H1 (cell line): Measurements from ENCODE around the gene ANAPC5. TPM values are rescaled to one million over a fixed set of nuclear protein-coding genes. Genes with fewer than 3 reads are reported as not detected.

Experiments used
- CTCF ChIA-PET: fragments of 300-600 bp; sonication (Branson Sonifier 250); formaldehyde crosslinking; loops from one replicate; lab custom pipeline; 2021; ENCODE audit not compliant: partially characterized antibody; lab: Charles Lee
- POLR2A ChIA-PET: fragments of 300-600 bp; sonication (Branson Sonifier 250); formaldehyde crosslinking; loops from one replicate; lab custom pipeline; 2021; ENCODE audit warnings: inconsistent platforms; ENCODE audit not compliant: partially characterized antibody; lab: Charles Lee
- DNase-seq, 2 experiments: peaks; one replicate each; pipeline versions ENCODE4 v3.0.0 to v3.0.0-alpha.2; 2010 to 2022; ENCODE audit warnings: low spot score in 2 of 2, low read depth in 1 of 2, mixed read lengths in 1 of 2
- FAIRE-seq: peaks from 2 replicates; lab custom pipeline; 2011; peaks lifted over from hg19 to GRCh38; lab: Jason Lieb, UNC
- H2AFZ ChIP-seq: 2 replicates; pipeline ENCODE4 v1.8.1; 2012; ENCODE audit warnings: low read length, inconsistent platforms
- H2AK5ac ChIP-seq: 2 replicates; pipeline ENCODE4 v1.6.1; 2013; ENCODE audit warnings: low read depth, low read length
- H2BK120ac ChIP-seq: replicated peaks from 2 replicates; pipeline ENCODE3; 2013; ENCODE audit warnings: low read depth, low read length, inconsistent platforms
- H2BK12ac ChIP-seq: 2 replicates; pipeline ENCODE4 v1.6.1; 2013; ENCODE audit warnings: low read depth, low read length
- H2BK15ac ChIP-seq: 2 replicates; pipeline ENCODE4 v1.6.1; 2013; ENCODE audit warnings: low read length
- H2BK20ac ChIP-seq: 2 replicates; pipeline ENCODE4 v1.6.1; 2013; ENCODE audit warnings: low read length
- H2BK5ac ChIP-seq: 2 replicates; pipeline ENCODE4 v1.6.1; 2013; ENCODE audit warnings: low read depth, low read length
- H3K14ac ChIP-seq: 2 replicates; pipeline ENCODE4 v1.6.1; 2013; ENCODE audit warnings: inconsistent platforms; ENCODE audit not compliant: insufficient read length
- H3K18ac ChIP-seq: 2 replicates; pipeline ENCODE4 v1.6.1; 2013; ENCODE audit warnings: low read length; ENCODE audit errors: extremely low read depth
- H3K23ac ChIP-seq: 2 replicates; pipeline ENCODE4 v1.6.1; 2013; ENCODE audit warnings: inconsistent platforms; ENCODE audit not compliant: insufficient read length
- H3K23me2 ChIP-seq: 2 replicates; pipeline ENCODE4 v1.6.1; 2013; ENCODE audit warnings: low read depth, low read length
- H3K27ac ChIP-seq: 2 replicates; pipeline ENCODE4 v1.6.1; 2011; ENCODE audit warnings: low read depth, low read length, inconsistent platforms
- H3K27me3 ChIP-seq, 4 experiments: replicated peaks in 1 of 4; 1 replicate in 1 of 4; 2 replicates in 3 of 4; pipeline versions ENCODE4 v1.6.1 to v1.8.1; 2011 to 2013; ENCODE audit warnings: low read length in 3 of 4, mild to moderate bottlenecking in 3 of 4, inconsistent platforms in 2 of 4, mixed read lengths in 2 of 4, moderate library complexity in 1 of 4; ENCODE audit not compliant: control insufficient read depth in 3 of 4, insufficient read depth in 3 of 4; ENCODE audit errors: extremely low read depth in 1 of 4
- H3K36me3 ChIP-seq, 4 experiments: 2 replicates each; pipeline versions ENCODE4 v1.6.1 to v1.8.1; 2011 to 2013; ENCODE audit warnings: mild to moderate bottlenecking in 4 of 4, low read length in 3 of 4, moderate library complexity in 2 of 4, control low read depth in 1 of 4, inconsistent platforms in 1 of 4; ENCODE audit not compliant: insufficient read depth in 4 of 4, control insufficient read depth in 2 of 4
- H3K4ac ChIP-seq: replicated peaks from 2 replicates; pipeline ENCODE3; 2013; ENCODE audit warnings: low read length, low read depth, mixed read lengths, inconsistent platforms; ENCODE audit not compliant: insufficient read length
- H3K4me1 ChIP-seq, 4 experiments: replicated peaks in 1 of 4; 1 replicate in 1 of 4; 2 replicates in 3 of 4; pipeline versions ENCODE4 v1.6.1 to v1.8.1; 2011 to 2013; ENCODE audit warnings: low read length in 3 of 4, inconsistent platforms in 2 of 4, mixed read lengths in 1 of 4; ENCODE audit not compliant: insufficient read depth in 4 of 4, control insufficient read depth in 3 of 4
- H3K4me2 ChIP-seq, 2 experiments: 2 replicates each; pipeline versions ENCODE4 v1.6.1 to v1.8.1; 2011 to 2013; ENCODE audit warnings: low read depth in 2 of 2, low read length in 2 of 2, control low read depth in 1 of 2, inconsistent platforms in 1 of 2, mild to moderate bottlenecking in 1 of 2; ENCODE audit not compliant: insufficient read depth in 1 of 2
- H3K4me3 ChIP-seq, 4 experiments: fragments of 200-600, 300-600 bp in 1 of 4; sonication (generic), shearing (Covaris generic), sonication (Bioruptor Twin) in 1 of 4; 2 replicates each; pipeline versions ENCODE4 v1.5.1 to v1.8.1; 2011 to 2016; ENCODE audit warnings: low read length in 4 of 4, low read depth in 3 of 4, control low read depth in 2 of 4, inconsistent platforms in 2 of 4, mild to moderate bottlenecking in 2 of 4, mixed read lengths in 1 of 4, moderate library complexity in 1 of 4; ENCODE audit not compliant: insufficient read depth in 2 of 4; ENCODE audit errors: extremely low read depth in 1 of 4
- H3K56ac ChIP-seq: replicated peaks from 2 replicates; pipeline ENCODE3; 2013; ENCODE audit warnings: low read depth, mild to moderate bottlenecking, mixed read lengths, low read length, inconsistent platforms; ENCODE audit not compliant: insufficient read length
- H3K79me1 ChIP-seq: 2 replicates; pipeline ENCODE4 v1.6.1; 2013; ENCODE audit warnings: low read depth, low read length, control low read depth
- H3K79me2 ChIP-seq, 2 experiments: 2 replicates each; pipeline versions ENCODE4 v1.6.1 to v1.8.1; 2012 to 2013; ENCODE audit warnings: low read length in 2 of 2, mild to moderate bottlenecking in 2 of 2, inconsistent platforms in 1 of 2; ENCODE audit not compliant: insufficient read depth in 2 of 2, control insufficient read depth in 1 of 2
- H3K9ac ChIP-seq, 4 experiments: replicated peaks in 1 of 4; 1 replicate in 1 of 4; 2 replicates in 3 of 4; pipeline versions ENCODE4 v1.6.1 to v1.8.1; 2011 to 2013; ENCODE audit warnings: low read depth in 3 of 4, low read length in 3 of 4, control low read depth in 2 of 4, mild to moderate bottlenecking in 2 of 4, moderate library complexity in 2 of 4, inconsistent platforms in 1 of 4; ENCODE audit errors: extremely low read depth in 1 of 4
- H3K9me3 ChIP-seq, 2 experiments: 2 replicates each; pipeline versions ENCODE4 v1.6.1 to v1.8.1; 2012 to 2013; ENCODE audit warnings: mild to moderate bottlenecking in 2 of 2, moderate library complexity in 2 of 2, control low read depth in 1 of 2, inconsistent platforms in 1 of 2, low read depth in 1 of 2, low read length in 1 of 2, mixed read lengths in 1 of 2; ENCODE audit not compliant: insufficient read depth in 2 of 2
- H4K20me1 ChIP-seq, 2 experiments: replicated peaks in 1 of 2; 2 replicates each; pipeline versions ENCODE3 to v1.8.1; 2011 to 2013; ENCODE audit warnings: inconsistent platforms in 2 of 2, low read length in 2 of 2, mild to moderate bottlenecking in 1 of 2; ENCODE audit not compliant: insufficient read depth in 2 of 2, control insufficient read depth in 1 of 2
- H4K5ac ChIP-seq: 2 replicates; pipeline ENCODE4 v1.6.1; 2013; ENCODE audit warnings: low read length, low read depth, mixed read lengths, inconsistent platforms; ENCODE audit not compliant: insufficient read length
- H4K8ac ChIP-seq: 2 replicates; pipeline ENCODE4 v1.8.0; 2013; ENCODE audit warnings: mild to moderate bottlenecking, moderate library complexity, low read length, inconsistent platforms; ENCODE audit not compliant: insufficient read depth; ENCODE audit errors: extremely low read depth
- H4K91ac ChIP-seq: replicated peaks from 2 replicates; pipeline ENCODE3; 2013; ENCODE audit warnings: low read length, mixed read lengths, inconsistent platforms; ENCODE audit not compliant: insufficient read length
- ATF2 ChIP-seq: IDR thresholded peaks from 2 replicates; pipeline ENCODE4 v1.6.1; 2012; ENCODE audit warnings: low read length, inconsistent platforms
- CBX8 ChIP-seq: fragments of 300-800, 300-1000 bp; sonication (generic); IDR thresholded peaks from 2 replicates; pipeline ENCODE4 v1.7.1; 2016; ENCODE audit warnings: low read depth, low read length, borderline replicate concordance
- CHD1 ChIP-seq: IDR thresholded peaks from 2 replicates; pipeline ENCODE4 v1.6.1; 2012; ENCODE audit warnings: low read depth, low read length, improper control_type of control experiment
- EGR1 ChIP-seq: IDR thresholded peaks from 2 replicates; pipeline ENCODE4 v1.6.1; 2011; ENCODE audit warnings: low read depth, low read length, borderline replicate concordance
- FOSL1 ChIP-seq: IDR thresholded peaks from 2 replicates; pipeline ENCODE4 v1.6.1; 2011; ENCODE audit warnings: mild to moderate bottlenecking, low read depth, low read length, moderate library complexity; ENCODE audit not compliant: insufficient read depth
- MAX ChIP-seq: IDR thresholded peaks from 2 replicates; pipeline ENCODE4 v1.6.1; 2012; ENCODE audit warnings: inconsistent platforms
- POLR2AphosphoS5 ChIP-seq: IDR thresholded peaks from 2 replicates; pipeline ENCODE4 v1.6.1; 2011; ENCODE audit warnings: low read depth, low read length
- POU5F1 ChIP-seq: IDR thresholded peaks from 2 replicates; pipeline ENCODE4 v1.6.1; 2011; ENCODE audit warnings: low read depth, mild to moderate bottlenecking, low read length, moderate library complexity
- RFX5 ChIP-seq: IDR thresholded peaks from 2 replicates; pipeline ENCODE4 v1.6.1; 2011; ENCODE audit warnings: low read depth, low read length, improper control_type of control experiment, borderline replicate concordance
- SIX5 ChIP-seq: IDR thresholded peaks from 2 replicates; pipeline ENCODE4 v1.6.1; 2011; ENCODE audit warnings: mild to moderate bottlenecking, low read depth, low read length
- SP2 ChIP-seq: IDR thresholded peaks from 2 replicates; pipeline ENCODE4 v1.6.1; 2012; ENCODE audit warnings: mild to moderate bottlenecking, low read length, inconsistent platforms
- SRF ChIP-seq: IDR thresholded peaks from 2 replicates; pipeline ENCODE4 v1.6.1; 2011; ENCODE audit warnings: mild to moderate bottlenecking, low read depth, low read length, moderate library complexity
- WGBS, 2 experiments: shearing (Covaris generic) in 1 of 2; methylation state at CpG; one replicate each; pipeline versions ENCODE4 v1.1.6 to v1.1.7; 2013 to 2015; ENCODE audit warnings: low lambda C conversion rate in 2 of 2, mixed read lengths in 2 of 2, inconsistent platforms in 1 of 2, low coverage in 1 of 2, missing lambda C conversion rate in 1 of 2; ENCODE audit not compliant: insufficient replicate concordance in 2 of 2, insufficient coverage in 1 of 2, insufficient read length in 1 of 2; ENCODE audit errors: extremely low coverage in 1 of 2, missing lambda C conversion rate in 1 of 2; 5-methylcytosine and 5-hydroxymethylcytosine counted together
- polyA plus RNA-seq, 7 experiments: library from polyadenylated mRNA; depleted of rRNA in 3 of 7; stranded (reverse) in 5 of 7; unstranded in 2 of 7; fragments of >200 nt in 5 of 7; fragments of 200-250 nt in 2 of 7; gene quantifications; 1 replicate in 5 of 7; 2 replicates in 1 of 7; 4 replicates in 1 of 7; pipeline versions ENCODE4 v1.2.1 to v1.2.3, GENCODE V29; 2011 to 2013; ENCODE audit warnings: missing spikeins in 2 of 7, mixed read lengths in 2 of 7
- total RNA-seq: library from RNA; stranded (reverse); fragmentation: NEBNext Ultra II Directional; extraction: Animal tissue kit (Norgen Biotek cat#: 25700); gene quantifications from 2 replicates; pipeline ENCODE4 v1.2.1, GENCODE V29; 2021

ANAPC5 gene
- total and polyA plus RNA-seq, 2 of the 8 experiments (the other 6 are each of a cell fraction or from before 2014, with no cell fraction given): 103 to 127 TPM

- Histone ChIP-seq H3K4me2 (no peak overlapping the region), H3K4me3 (no peak overlapping the region), H2BK15ac (no peak overlapping the region), H2BK120ac (no peak overlapping the region), H3K27me3 (no peaks in the 10 kb centered on the region), H3K14ac (no peak overlapping the region), H3K79me2 (no peaks in the 10 kb centered on the region; a peak in 1 of 4 replicates), H3K36me3 (no peaks in the 10 kb centered on the region; a peak in 1 of 8 replicates), H3K23me2 (no peaks in the 10 kb centered on the region), H3K9me3 (no peaks in the 10 kb centered on the region), H3K27ac (no peak overlapping the region), H3K4me1 (peaks cover 1 to 8% (median 4%) of the 10 kb centered on the region in 4 experiments; a peak in 6 of 7 replicates), H2BK12ac (no peak overlapping the region), H4K8ac (no peak overlapping the region), H3K79me1 (peaks cover 5% of the 10 kb centered on the region; the same call in 1 of the 2 replicates), H4K20me1 (peaks cover 0 to 2% of the 10 kb centered on the region in 2 experiments), H3K56ac (no peak overlapping the region), H4K91ac (no peak overlapping the region), H2BK5ac (no peak overlapping the region), H3K9ac (no peak overlapping the region), H2BK20ac (no peak overlapping the region), H4K5ac (no peak overlapping the region), H3K23ac (no peak overlapping the region), H2AFZ (no peak overlapping the region), H3K18ac (no peak overlapping the region)
- POLR2A ChIA-PET: interaction anchor here (1.2 kb wide), 1 partner anchor 8 kb away, joined by 3 read pairs; no protein-coding TSS in a partner anchor
- no peak for FAIRE-seq
- no peak for DNase-seq
- CTCF ChIA-PET: no interaction called here
- 88% methylated on average over 5 of the region's 5 CpGs; no CpG with 5 or more reads in 1 of the 2 experiments for WGBS, 2 experiments
- TF ChIP-seq MAX: no peak
- TF ChIP-seq ATF2: no peak
- TF ChIP-seq POLR2AphosphoS5: no peak
- no peak for TF ChIP-seq RFX5
- no peak for TF ChIP-seq SIX5
- no peak for TF ChIP-seq SP2
- TF ChIP-seq CHD1: no peak
- TF ChIP-seq FOSL1: no peak
- no peak for TF ChIP-seq POU5F1
- no peak for TF ChIP-seq CBX8
- no peak for TF ChIP-seq EGR1
- TF ChIP-seq SRF: no peak
- TF ChIP-seq, all 59 proteins: peak for 0
- H2AK5ac ChIP-seq: no peak overlapping the region
- H3K4ac ChIP-seq: no peak overlapping the region
Measured at GRCh38 chr12:121283388-121283787, 68.8 kb downstream of the ANAPC5 start.
